T follicular helper cell (primary cell): Measurements from ENCODE around the gene HS3ST3A1.
"Not testable (repeated sequence)": the region's sequence is repeated elsewhere in the genome, so short reads cannot be mapped to it uniquely, and the experiment has no call there.

Experiments
- DNase-seq: peaks from one replicate; pipeline ENCODE4 v3.0.0-alpha.2; 2020; ENCODE audit warnings: low read depth

The HS3ST3A1 gene

DNA sequence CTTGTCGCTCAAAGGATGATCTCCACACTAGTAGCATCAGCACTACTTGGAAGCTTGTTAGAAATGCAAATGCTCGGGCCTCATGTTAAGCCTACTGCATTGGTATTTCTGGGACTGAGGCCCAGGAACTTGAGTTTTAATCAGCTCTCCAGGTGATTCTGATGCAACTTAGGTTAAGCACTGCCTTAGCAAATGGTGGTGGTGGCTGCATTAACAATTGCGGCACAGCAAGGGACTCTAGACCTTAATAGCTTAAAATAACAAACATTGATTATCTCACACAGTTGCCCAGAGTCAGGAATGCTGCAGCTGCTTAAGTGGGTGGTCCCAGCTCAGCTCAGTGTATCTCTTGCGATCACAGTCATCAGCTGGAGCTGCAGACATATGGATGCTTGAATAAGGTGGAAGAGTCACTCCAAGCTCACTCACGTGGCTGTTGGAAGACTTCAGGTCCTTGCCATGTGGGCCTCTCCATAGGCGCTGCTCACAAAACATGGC, 25.8 kb downstream of the HS3ST3A1 start:
- DNase-seq: no peak

DNA sequence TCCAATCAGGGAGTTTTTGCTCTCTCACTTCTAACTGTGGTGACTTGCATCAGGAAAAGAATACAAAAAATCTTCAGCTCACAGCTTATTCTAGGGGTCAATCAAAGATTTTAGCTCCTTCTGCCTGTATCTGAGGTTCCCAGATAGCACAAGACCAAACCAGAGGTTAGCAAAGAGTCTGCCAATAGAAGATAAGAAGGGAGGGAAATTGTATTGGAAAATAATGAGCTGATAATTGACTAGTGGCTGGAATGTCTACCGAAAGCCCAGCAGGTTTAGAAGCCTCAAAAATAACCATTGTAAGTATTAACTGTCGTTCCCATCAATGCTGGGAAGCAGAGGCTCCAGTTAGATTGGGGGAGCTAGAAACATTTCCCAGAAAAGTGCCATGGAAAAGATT, 26.3 kb downstream of the HS3ST3A1 start:
- DNase-seq: no peak

DNA sequence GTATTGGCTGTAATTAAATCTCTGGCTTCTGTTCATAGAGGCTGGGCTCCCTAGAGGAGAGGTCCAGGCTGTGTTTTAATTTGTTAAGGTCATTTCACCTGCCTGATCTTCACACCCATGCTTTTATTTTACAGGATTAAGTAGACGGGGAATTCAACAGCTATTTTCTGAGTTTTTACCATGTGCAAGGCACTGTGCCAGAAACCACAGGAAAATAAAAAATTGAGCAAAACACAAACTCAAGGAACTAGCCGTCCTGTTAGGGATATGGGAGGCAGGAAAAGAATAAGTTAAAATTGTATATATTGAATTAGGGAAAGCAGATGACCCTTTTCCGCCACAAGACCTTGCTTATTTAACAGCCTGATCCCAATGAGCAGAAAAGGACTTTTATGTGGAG, 29.1 kb downstream of the HS3ST3A1 start:
- DNase-seq: no peak

DNA sequence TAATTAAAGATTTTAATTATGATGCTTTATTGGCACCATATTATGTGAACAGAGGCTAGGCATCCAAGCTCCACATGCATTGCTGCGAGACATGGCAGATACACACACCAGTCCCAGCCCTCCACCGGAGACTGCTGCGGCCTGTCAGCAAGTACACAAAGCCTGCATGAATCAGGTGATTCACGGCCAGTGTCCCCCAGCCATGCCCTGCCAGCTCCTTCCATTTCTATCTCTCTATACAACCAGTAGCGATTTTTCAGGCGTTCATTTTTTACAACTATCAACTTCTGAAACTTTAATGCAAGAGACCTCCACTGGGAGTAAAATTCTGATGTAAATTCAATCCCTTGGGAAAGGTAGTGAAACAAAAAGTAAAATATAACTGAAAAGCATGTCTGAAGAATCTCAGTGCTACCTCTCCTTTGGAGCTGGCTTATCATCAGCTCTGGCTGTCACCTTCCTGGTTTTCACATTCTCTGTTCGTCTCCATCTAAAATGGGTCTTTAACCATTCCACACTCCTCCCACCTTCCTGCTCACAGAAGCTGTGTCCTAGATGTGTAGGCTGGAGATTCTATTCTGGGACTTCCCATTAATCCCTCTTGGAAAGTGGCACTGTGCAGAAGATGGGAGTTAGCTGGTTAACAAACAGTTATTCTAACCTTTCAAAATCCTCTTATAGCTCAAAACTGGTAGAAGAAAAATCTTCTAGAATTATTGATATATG, 32.2 kb downstream of the HS3ST3A1 start:
- no peak for DNase-seq

DNA sequence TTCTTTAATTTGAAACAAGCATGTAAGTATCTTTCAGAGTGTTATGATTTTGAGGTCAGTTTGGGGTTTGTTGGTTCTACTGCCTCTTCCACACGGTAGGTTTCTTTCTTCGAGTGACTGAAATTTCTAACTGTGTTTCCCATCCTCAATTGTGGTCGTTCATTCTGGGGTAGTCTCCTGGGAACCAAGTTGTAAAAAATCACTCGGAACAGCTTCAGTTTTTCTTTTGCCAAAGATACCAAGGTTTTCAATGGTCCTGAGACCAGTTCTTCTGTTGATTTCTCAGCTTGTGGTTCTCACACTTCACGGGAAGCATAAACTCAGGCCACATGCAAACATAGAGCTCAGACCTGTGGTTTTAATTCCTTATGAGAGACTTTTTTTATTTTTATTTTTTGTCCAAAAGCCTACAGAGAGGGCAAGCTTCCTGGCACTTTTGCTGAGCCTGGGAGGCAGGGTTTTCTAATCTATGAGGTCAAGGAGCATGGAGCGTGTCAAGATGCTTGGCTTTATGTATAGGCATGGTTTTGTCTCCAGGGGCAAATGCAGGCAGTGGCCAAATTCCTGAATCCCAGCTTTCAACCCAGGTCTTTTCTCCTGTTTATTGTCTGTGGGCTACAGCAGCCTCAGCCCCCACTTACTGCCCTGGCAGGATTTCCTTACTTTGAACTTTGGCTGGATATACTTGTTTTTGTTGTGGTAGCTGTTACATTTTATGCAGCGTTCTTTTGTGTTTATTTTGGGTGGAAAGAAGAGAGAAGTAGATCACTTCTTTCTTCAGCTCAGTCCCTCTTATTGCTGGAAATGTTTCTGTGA, 32.9 kb downstream of the HS3ST3A1 start:
- DNase-seq: no peak

DNA sequence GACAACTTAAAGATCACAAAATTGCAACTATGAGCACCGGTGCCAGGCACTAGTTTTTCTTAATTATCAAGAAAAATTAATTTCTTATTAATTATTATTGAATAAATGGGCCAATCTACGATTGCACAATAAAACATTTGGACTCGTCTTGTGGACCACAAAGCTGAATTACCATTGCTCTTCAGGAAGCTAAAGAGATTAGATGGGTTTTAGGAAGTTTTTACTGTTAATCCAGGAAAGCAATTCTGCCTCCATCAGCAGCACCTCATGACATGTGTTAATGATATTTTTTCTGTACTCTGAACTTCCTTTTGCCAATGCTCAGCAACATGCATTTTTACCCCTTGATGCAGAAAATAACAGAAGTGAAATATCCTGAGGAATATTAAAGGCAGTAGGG, 37.9 kb downstream of the HS3ST3A1 start:
- DNase-seq: no peak

DNA sequence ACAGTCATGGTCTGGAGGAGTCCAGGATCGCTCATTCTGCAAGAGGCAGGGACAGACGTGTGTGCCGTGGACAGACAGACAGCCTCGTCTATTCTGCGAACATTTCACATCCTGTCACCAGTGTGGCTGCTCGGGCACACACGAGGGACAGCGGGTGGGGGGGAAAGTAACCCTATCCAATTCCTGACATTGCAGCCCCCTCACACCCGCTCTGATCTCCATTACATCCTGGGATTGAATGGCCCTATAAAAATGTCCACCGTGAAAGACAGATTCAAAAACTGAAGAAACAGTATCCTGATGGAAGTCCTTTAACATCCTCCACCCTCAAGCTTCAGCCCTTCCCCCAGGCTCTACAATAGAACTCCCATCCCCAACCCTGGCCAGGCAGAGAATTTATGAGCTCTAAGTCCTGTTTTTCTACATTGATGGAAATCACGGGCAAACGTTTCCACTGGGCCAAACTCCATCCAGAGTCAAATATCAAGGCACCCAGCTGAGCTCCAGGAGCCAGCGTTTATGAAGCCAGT, 39.4 kb downstream of the HS3ST3A1 start:
- no peak for DNase-seq

DNA sequence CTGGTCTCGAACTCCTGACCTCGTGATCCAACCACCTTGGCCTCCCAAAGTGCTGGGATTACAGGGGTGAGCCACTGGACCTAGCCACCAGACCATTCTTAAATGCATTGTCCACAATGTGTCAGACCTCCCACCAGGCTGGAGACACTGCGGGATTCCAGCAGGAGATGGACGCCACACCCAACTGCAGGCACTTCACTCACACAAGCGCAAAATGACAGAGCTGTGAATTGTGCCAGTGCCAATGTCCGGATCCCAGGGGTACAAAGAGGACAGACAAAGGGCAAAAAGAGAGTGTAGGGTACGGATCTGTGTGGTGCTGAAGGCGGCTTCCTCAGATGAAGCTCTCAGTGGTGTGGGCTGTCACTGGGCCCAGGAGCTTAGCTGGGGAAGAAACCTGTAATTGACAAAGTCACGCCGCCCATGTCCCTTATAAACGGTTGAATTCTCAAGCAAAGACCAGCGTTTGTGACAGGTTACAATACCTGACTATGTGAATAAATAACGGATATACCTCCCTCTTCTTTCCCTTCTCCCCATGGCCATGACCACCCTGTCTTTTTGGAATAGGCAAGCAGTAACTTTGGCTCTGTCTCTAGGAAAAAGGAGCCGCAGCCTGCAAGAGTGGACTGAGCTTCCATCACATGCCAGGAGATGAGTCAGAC, 40.0 kb downstream of the HS3ST3A1 start:
- DNase-seq: no peak

DNA sequence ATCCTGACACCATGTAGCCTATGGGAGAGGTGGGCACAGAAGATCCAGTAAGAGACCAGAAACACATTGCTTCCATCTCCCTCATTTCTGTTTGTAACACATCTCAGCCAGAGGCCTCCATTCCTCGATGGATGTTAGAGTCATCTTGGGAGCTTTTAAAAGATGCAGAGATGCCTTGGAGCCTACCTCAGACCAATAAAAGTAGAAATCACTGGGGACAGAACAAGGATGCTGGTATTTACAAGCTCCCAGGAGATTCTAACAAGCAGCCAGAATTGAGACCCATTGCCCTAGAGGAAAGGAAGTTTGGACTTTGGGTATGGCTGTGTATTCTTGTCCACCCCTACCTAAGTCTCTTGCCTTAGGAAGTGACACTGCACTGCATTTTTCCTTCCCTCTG, 40.8 kb downstream of the HS3ST3A1 start:
- DNase-seq: no peak

DNA sequence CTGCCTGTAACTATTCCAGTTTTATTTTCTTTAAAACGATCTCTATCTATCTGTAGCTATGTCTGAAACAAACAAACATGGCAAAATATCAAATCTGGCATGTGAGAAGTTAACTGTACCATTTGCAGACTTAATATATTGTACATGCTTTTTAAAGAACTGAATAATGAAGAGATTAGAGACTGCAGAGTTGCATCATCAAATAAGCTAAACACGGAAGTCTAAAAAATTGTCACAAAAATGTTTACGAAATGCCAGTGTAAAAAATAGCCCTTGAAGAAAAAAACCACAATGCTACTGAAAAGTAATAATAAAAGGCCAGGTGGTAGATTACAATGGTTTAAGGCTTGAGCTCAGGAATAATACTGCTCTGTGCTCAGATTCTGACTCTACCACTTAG, 43.1 kb downstream of the HS3ST3A1 start:
- no peak for DNase-seq

DNA sequence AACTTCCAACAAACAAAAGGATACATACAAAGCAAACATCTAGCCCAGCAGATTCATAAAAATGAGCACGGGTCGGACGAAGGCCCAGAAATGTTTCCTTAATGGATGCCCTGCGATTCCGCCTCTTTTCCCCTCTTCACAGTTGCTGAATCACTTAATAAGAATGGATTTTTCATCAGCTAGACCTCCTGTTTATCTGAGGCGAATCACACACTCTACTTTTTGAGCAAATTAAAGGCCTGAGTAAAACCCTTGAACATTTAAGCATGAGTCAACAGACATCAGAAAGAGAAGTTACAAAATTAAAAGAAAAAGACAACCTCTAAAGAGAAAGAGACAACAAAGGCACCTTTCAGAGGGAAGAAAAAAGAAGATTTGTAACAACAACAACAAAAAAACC, 44.7 kb downstream of the HS3ST3A1 start:
- no peak for DNase-seq

DNA sequence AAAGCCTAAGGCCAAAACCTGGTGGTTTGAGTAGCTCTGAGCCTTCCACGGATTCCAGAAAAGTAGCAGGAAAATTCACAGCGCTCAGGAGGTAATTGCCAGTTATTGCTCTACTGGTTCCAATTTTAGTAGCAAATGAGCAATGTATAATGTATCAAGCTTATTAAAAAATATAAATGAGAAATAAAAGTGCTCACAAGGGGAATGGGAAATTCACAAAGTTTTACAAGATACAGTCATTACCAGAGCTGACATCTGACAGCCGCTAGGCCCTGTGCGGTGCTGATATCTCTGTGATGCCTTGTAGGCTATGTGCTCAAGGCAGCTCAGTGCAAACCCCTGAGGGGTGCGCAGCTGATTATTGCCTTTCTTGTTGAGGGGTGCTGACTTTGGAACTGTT, 47.5 kb downstream of the HS3ST3A1 start:
- no peak for DNase-seq

DNA sequence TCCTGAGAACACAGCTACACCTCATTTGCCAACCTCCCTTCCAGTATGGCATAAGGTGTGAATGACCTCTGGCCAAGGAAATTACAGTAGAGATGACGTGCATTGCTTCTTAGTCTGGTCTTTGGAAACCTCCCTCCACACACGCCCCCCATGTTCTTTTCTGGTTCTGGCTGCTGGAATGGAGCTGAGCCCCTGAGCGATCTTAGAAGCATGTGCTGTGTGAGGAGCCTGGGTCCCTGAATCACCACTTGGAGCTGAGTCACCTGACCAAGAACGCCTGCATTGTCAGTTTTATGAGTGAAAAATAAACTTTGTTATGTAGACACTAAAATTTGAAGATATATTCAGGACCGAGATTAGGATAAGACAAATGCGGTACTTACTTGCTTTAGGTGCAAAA, 51.4 kb downstream of the HS3ST3A1 start:
- no peak for DNase-seq

DNA sequence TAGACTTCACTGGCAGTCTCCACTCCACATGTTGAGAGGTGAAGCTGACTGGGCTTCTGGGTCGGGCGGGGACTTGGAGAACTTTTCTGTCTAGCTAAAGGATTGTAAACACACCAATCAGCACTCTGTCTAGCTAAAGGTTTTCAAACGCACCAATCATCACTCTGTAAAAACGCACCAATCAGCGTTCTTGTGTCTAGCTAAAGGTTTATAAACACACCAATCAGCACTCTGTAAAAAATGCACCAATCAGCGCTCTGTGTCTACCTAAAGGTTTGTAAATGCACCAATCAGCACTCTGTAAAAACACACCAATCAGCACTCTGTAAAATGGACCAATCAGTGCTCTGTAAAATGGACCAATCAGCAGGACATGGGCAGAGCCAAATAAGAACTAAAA, 53.2 kb downstream of the HS3ST3A1 start:
- DNase-seq: not testable (repeated sequence)

DNA sequence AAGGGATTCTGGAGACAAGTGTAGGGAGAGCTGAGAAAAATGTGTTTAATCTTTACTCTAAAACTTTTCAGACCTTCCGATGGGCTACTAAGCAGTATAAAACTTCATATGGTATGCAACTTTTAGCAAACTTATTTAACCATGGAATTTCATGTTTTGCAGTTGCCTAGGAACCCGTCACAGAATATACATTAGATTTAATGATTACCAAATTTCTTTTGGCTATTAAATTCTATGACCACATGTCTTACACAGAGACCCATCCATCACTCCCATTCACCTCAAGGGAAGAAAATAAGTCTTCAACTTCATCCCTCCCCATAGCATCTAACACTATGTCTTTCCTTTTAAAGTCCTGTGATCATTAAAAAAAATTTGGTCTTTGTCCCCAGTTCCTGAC, 54.9 kb downstream of the HS3ST3A1 start:
- DNase-seq: no peak

DNA sequence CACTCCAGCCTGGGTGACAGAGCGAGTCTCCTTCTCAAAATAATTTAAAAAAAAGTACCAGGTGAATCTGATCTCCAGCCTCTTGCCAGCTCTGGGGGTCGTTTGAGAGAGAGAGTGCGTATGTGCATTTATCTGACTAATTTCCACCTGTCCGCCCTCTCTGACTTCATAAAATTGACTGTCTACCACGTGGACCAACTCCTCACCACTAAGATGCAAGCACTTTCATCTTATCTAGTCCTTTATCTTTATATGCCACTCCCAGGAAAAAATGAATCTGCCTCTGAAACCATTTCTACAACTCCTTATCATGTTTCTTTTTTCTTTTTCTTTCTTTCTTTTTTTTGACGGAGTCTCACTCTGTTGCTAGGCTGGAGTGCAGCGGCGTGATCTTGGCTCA, 55.8 kb downstream of the HS3ST3A1 start:
- no peak for DNase-seq

DNA sequence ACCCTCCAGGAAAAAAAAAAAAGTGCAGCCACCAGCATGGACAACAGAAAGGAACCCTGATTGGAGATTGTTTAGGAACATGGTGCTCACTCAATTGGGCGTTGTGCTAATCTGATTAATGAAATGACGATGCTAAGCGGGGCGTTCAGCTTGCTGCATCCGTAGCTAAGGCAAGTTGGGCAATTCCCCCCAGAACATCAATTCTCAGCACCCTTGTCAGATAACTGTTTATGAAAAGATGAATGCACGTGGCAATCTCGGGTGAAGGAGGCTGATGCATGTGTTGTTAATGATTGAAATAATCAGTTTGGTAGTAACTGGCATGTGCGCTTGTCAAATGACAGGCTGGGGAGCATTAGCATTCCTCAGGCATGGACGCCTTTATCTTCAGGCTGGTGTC, 57.0 kb downstream of the HS3ST3A1 start:
- no peak for DNase-seq

DNA sequence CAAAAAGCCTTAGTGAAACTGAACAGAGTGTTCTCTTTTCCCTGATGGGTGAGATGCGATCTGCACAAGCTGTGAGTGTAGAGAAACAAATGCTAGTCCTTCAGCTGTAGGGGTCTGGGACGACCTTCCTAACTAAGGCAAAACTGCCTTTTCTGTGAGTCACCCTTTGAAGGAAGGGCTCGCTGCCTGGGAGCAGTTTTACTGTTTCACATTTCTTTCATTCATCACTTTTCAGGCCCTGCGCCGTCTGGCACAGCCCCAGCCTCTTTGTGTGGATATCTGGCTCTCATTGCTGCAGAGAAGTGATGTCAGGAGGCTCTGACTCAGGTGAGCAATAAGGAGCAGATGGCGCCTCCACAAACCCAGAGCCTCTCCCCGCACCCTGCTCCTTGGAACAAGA, 57.4 kb downstream of the HS3ST3A1 start:
- DNase-seq: no peak

DNA sequence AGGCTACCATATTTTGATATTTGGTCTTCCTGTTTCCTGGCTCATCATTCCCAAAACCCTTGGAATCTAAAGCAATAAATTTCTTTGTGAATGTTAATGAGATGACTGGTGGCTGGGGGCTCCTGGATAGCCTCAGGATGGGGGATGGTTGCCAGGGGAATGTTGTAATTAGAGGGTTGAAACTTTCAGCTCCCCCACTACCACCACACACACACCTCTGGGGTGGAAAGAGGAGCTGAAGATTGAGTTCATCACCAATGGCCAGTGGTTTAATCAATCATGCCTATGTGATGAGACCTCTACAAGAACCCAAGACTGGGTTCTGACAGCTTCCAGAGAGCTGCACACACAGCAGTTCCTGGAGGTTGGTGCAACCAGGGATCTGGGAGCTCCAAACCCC, 59.1 kb downstream of the HS3ST3A1 start:
- no peak for DNase-seq

DNA sequence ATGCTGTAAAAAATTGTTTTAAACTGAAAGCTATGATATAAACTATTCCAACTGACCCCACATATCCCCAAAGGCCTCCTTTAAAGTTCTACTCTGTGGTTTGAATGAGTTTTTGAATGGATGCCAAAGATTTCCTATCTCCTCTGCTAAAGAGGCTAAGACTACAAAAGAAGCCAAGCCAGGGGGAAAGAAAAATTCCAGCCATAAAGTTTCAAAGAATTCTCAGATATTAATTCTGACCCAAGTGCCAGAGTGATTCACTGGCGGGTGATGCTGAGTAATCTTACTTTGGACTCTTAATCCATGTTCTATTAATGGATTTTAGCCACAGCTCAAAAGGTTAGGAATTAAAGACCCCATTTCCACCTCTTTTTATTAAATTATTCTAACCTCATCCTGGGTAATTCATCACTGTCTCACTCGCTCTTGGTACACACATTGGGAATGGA, 60.7 kb downstream of the HS3ST3A1 start:
- DNase-seq: no peak

DNA sequence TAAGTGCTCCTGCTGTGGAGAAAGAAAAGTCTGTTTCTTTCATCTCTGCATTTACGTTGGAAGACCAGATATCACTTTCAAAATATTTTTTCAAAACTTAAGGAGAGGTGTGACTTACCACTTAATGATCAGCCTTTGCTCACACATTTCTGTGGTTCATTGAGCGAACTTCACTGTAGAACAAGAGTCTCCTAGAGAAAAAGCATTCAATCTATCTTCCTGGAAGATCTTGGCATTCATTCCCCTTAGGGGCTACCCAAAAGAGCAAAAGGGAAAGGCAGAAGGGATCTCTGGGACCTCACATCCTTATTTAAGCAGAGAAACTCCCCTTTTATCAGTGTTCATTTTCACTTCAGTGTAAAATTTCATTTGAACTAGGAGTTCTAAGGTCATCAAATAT, 61.2 kb downstream of the HS3ST3A1 start:
- DNase-seq: no peak

DNA sequence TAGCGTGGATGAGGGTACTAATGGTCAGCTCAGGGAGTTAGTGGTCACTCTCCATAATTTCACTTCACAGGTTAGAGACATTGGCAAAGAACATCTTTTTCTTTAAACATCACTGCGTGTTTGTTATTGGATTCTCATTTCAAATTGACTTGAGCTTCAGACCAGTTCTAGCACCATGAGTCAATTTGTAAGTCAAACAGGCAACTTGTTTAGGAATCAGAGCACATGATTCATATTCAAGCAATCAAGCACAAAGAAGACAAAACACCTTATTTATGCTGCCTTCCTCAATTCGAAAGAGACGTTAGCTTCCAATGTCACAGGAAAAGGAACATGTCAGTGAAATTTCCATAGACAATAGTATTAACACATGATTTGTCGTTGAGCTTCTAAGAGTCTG, 62.3 kb downstream of the HS3ST3A1 start:
- no peak for DNase-seq
